ENCODE results near the gene ZMYND8.
"Not testable (repeated sequence)": the region's sequence is repeated elsewhere in the genome, so short reads cannot be mapped to it uniquely, and the experiment has no call there.

The ZMYND8 gene

DNA sequence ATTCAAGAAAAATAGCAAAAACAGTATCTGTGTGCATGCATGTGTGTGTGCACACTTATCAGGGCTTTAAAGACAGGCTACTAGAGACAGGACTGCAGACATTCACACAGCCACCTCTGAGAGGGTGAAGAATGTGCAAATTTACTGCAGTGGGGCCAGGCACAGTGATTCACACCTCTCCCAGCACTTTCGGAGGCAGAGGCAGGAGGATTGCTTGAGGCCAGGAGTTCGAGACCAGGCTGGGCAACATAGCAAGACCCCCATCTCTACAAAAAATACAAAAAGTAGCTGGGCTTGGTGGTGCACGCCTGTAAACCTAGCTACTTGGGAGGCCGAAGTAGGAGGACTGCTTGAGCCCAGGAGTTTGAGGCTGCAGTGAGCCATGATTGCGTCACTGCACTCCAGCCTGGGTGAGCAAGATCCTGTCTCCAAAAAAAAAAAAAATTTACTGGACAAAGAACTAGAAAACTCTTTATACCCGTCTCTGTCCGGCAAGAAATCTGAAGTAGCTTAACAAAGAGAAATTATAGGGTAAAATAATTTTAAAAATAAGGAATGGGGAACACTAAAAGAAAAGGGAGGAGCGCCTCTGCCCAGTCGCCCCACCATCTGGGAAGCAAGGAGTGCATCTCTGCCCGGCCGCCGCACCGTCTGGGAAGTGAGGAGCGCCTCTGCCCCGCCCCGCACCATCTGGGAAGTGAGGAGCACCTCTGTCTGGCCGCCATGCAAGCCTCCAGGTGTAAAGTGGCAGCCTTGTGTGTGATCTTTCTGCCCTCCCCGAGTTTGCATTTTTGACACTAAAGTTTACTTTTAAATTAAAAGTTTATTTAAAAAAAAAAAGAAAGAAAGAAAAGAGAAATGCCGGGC is 105.1 kb downstream of the ZMYND8 start:
- no peak for DNase-seq (ENCODE audit: low read depth)
- TF ChIP-seq CTCF (conservative IDR thresholded peaks at IDR 0.05; ENCODE audit: low read length) = no peak
- no peak overlapping the region for H3K4me3 ChIP-seq (ENCODE audit: low read length)

DNA sequence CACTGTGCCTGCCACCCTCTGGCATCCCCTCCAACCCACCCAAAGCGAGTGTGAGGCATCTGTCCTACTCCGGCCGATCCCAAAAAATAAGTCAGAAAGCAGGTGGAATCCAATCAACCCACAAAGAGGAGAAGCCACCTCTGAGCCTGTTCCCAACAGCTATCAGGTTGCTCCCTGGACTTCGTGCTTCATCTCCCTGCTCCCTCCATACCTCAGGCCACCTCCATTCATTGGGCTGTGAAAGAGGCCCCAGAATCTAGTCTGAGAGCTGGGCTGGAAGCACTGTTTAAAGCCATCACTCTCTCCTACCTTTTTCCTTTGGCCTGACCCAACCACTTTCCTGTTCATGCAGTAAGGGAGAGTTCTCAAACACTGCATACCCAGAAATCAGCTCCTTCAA is 106.1 kb downstream of the ZMYND8 start:
- H3K4me3 ChIP-seq (ENCODE audit: low read length) = no peak overlapping the region
- DNase-seq (ENCODE audit: low read depth) = no peak
- TF ChIP-seq CTCF (conservative IDR thresholded peaks at IDR 0.05; ENCODE audit: low read length) = no peak

DNA sequence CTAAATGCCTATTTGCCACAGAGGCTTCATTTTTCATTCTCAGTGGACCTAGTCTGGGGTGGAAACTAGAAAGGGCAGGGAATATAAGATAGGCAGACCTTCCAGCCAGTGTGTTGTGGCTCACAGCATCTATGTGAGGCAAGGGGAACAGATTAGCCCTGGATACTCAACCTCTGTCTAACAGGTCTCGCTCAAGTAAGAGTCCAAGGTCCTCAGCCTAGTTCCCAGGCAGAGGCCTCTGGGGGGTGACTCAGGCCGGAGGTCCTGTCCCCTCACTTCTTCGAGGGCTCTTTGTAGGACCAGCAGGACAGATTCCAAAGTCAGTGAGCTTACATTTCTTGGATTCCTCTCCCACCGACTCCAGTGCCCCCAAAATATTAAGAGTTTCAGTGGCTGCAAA is 106.6 kb downstream of the ZMYND8 start:
- TF ChIP-seq CTCF (conservative IDR thresholded peaks at IDR 0.05; ENCODE audit: low read length) = no peak
- H3K4me3 ChIP-seq (ENCODE audit: low read length) = no peak overlapping the region
- no peak for DNase-seq (ENCODE audit: low read depth)

GRCh38 chr20:47248448-47248966 is 108.0 kb downstream of the ZMYND8 start:
- no peak for TF ChIP-seq CTCF (conservative IDR thresholded peaks at IDR 0.05; ENCODE audit: low read length)
- no peak overlapping the region for H3K4me3 ChIP-seq (ENCODE audit: low read length)
- DNase-seq (ENCODE audit: low read depth) = no peak

DNA sequence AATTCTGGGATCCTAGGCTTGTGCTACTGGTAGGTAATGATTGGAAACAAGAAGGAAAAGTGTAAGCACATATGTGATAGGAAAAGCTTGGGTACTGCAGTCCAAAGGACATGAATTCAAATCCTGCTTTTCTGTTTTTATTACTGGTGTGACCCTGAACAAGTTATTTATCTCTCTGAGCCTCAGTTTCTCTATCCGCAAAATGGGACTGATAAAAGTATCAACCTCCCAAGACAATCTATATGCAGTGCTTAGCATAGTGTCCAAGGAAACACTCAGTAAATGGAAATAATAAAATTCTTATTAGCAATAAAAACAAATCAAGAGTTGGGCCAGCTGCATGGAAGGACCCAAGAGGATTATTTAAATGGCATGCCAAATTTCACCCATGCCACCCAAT is 108.5 kb downstream of the ZMYND8 start:
- no peak for TF ChIP-seq CTCF (conservative IDR thresholded peaks at IDR 0.05; ENCODE audit: low read length)
- DNase-seq (ENCODE audit: low read depth) = no peak
- no peak overlapping the region for H3K4me3 ChIP-seq (ENCODE audit: low read length)

GRCh38 chr20:47246061-47246777 is 110.3 kb downstream of the ZMYND8 start:
- TF ChIP-seq CTCF (conservative IDR thresholded peaks at IDR 0.05; ENCODE audit: low read length) = no peak
- no peak for DNase-seq (ENCODE audit: low read depth)
- no peak overlapping the region for H3K4me3 ChIP-seq (ENCODE audit: low read length)

- H3K4me3 ChIP-seq (ENCODE audit: low read length); DNase-seq (ENCODE audit: low read depth): not testable (repeated sequence)
Measured at GRCh38 chr20:47245166-47245565, 111.3 kb downstream of the ZMYND8 start.
